Esophagus squamous epithelium (tissue), 5 donors: ENCODE measurements around the gene SMC6. TPM values are rescaled to one million over a fixed set of nuclear protein-coding genes. Genes with fewer than 3 reads are reported as not detected.

Experiments used
- DNase-seq: peaks from one replicate; lab custom pipeline; 2025; lab: John Stamatoyannopoulos, UW
- H3K27ac ChIP-seq, 4 donors: fragments of 200-600 bp; sonication (generic); one replicate each; pipeline ENCODE4 v1.5.1; 2016 to 2019; ENCODE audit warnings: mild to moderate bottlenecking in 1 of 4
- H3K27me3 ChIP-seq, 4 donors: fragments of 200-600 bp; sonication (generic); 1 replicate in 3 of 4; 2 replicates in 1 of 4; pipeline versions ENCODE4 v1.5.1 to v1.6.0; 2017 to 2021; ENCODE audit warnings: antibody characterized with exemption in 1 of 4
- H3K36me3 ChIP-seq, 3 donors: fragments of 200-600 bp; sonication (generic); one replicate each; pipeline ENCODE4 v1.5.1; 2016 to 2019
- H3K4me1 ChIP-seq, 3 donors: fragments of 200-600 bp; sonication (generic); one replicate each; pipeline ENCODE4 v1.5.1; 2017 to 2019
- H3K4me3 ChIP-seq, 4 donors: fragments of 200-600 bp; sonication (generic); 1 replicate in 3 of 4; 2 replicates in 1 of 4; pipeline ENCODE4 v1.5.1; 2016 to 2019; ENCODE audit warnings: mild to moderate bottlenecking in 2 of 4, moderate library complexity in 1 of 4
- H3K9me3 ChIP-seq, 3 donors: fragments of 200-600 bp; sonication (generic); one replicate each; pipeline ENCODE4 v1.5.1; 2016 to 2019
- POLR2A ChIP-seq, 4 donors: fragments of 450-650 bp; IDR thresholded peaks; one replicate each; pipeline ENCODE4 v1.6.1; 2017; ENCODE audit warnings: antibody characterized with exemption in 4 of 4, mild to moderate bottlenecking in 4 of 4, moderate library complexity in 3 of 4
- WGBS, 2 donors: methylation state at CpG; one replicate each; pipeline ENCODE4 v1.1.5; 2018; 5-methylcytosine and 5-hydroxymethylcytosine counted together
- intact Hi-C: fragments of 100-400 bp; cut with DNase I; formaldehyde crosslinking; loops from one replicate; pipeline ENCODE4 v1.15.0; 2022
- total RNA-seq, 4 donors: library from RNA; depleted of rRNA; stranded (reverse); fragments of >200 nt; gene quantifications; one replicate each; pipeline ENCODE4 v1.1.0, GENCODE V29; 2016
- TF ChIP-seq, protein P1 (sequence below), 6 experiments: fragments of 450-650 bp in 4 of 6; fragments of 200-600 bp in 2 of 6; sonication (generic) in 2 of 6; IDR thresholded peaks; one replicate each; pipeline ENCODE4 v1.5.1; 2016 to 2019; ENCODE audit warnings: antibody characterized with exemption in 6 of 6, mild to moderate bottlenecking in 4 of 6, moderate library complexity in 4 of 6
- donor health status: DM: yes; HTN: yes; CAD: no.

Gene SMC6
- total RNA-seq, 4 donors from 2014 or later, result 25.3 to 40.4 (median 31.7) TPM

DNA sequence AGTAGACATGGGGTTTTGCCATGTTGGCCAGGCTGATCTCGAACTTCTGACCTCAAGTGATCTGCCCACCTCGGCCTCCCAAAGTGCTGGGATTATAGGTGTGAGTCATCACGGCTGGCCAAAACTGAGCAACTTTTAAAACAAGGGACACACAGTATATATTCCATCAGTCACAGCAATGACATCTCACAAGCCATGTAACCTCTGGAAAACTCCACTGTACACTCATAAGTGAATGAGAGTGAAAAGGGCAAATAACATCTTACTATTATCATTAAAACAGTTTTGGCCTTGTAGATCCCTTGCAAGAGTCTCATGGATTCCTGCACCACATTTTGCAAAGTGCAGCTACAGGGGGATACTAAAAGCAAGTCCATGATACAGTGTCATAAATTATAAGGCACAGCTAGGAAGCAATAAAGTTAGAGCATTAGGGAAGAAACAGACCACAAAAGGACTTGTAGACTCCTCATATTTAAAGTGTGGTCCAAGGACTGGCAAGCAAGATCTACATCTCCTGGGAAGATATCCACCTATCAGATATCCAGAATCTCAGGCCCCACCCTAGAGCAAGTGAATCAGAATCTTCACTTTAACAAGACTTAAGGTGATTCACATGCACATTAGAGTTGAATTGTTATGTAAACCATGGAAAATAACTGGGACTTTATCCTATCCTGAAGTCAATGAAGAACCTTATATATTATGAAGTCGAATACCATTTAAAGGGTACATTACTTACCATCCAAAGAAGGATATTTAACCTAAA lies 5.7 kb downstream of the SMC6 start:
- Histone ChIP-seq H3K27ac (no peak overlapping the region), H3K4me3 (no peak overlapping the region), H3K27me3 (no peaks in the 10 kb centered on the region), H3K9me3 (no peaks in the 10 kb centered on the region), H3K4me1 (peaks cover 0 to 36% (median 10%) of the 10 kb centered on the region in 3 donors), H3K36me3 (peaks cover 0 to 26% (median 0%) of the 10 kb centered on the region in 3 donors)
- no peak for TF ChIP-seq POLR2A (IDR thresholded peaks at IDR 0.05)
- TF ChIP-seq, protein P1, sequence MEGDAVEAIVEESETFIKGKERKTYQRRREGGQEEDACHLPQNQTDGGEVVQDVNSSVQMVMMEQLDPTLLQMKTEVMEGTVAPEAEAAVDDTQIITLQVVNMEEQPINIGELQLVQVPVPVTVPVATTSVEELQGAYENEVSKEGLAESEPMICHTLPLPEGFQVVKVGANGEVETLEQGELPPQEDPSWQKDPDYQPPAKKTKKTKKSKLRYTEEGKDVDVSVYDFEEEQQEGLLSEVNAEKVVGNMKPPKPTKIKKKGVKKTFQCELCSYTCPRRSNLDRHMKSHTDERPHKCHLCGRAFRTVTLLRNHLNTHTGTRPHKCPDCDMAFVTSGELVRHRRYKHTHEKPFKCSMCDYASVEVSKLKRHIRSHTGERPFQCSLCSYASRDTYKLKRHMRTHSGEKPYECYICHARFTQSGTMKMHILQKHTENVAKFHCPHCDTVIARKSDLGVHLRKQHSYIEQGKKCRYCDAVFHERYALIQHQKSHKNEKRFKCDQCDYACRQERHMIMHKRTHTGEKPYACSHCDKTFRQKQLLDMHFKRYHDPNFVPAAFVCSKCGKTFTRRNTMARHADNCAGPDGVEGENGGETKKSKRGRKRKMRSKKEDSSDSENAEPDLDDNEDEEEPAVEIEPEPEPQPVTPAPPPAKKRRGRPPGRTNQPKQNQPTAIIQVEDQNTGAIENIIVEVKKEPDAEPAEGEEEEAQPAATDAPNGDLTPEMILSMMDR (IDR thresholded peaks at IDR 0.05), result no peak
- 64 to 67% methylated on average over 3 to 4 of the region's 4 CpGs for WGBS, 2 donors
- intact Hi-C loops, result no loop called here
- no peak for DNase-seq

DNA sequence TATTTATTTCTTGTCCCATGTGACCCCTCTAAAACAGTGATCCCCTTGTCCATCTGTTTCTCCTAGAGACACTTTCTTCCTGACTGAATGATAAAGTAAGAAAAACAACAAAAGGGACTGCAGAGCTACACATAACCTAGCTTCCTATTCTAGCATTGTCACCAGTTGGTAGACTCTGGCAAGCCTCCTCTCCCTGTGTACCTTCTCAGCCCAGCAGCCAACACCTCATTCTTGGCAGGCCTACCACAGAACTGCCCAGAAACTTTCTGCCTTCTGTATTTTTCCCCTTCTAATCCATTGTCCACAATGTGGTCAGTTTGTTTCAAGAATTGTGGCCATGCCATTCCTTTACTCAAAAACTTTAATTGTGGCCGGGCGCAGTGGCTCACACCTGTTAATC lies 13.4 kb downstream of the SMC6 start:
- no peaks in the 10 kb centered on the region for H3K27me3 ChIP-seq
- 100% methylated on average over 2 of the region's 2 CpGs for WGBS, 2 donors
- intact Hi-C loops, result no loop called here
- H3K36me3 ChIP-seq, result peaks cover 10 to 95% (median 16%) of the 10 kb centered on the region in 3 donors
- H3K9me3 ChIP-seq, result no peaks in the 10 kb centered on the region
- no peak overlapping the region for H3K4me3 ChIP-seq
- no peaks in the 10 kb centered on the region for H3K4me1 ChIP-seq
- TF ChIP-seq POLR2A (IDR thresholded peaks at IDR 0.05), result no peak
- TF ChIP-seq, protein P1 (IDR thresholded peaks at IDR 0.05), result no peak
- no peak overlapping the region for H3K27ac ChIP-seq
- no peak for DNase-seq

DNA sequence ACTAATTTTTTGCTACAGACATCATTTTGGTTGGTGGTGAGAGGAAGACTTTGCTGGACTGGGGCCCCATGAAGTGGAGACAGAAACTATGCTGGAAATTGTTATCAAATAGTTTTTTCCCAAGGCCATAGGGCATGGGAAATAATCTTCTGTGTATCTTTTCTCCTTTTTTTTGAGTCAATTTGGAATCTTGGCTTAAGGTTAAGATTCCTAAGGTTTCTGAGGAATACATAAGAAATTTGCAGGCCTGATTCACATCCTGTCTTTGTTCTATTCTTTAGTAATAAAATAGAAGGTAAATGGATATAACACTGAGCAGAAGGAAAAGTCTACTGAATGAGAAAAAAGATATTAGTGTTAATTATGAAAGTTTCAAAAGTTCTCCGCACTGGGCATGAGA lies 16.6 kb downstream of the SMC6 start:
- 73 to 83% methylated on average over 1 of the region's 1 CpG for WGBS, 2 donors
- Histone ChIP-seq H3K36me3 (peaks cover 10 to 97% (median 21%) of the 10 kb centered on the region in 3 donors), H3K27me3 (no peaks in the 10 kb centered on the region), H3K9me3 (no peaks in the 10 kb centered on the region), H3K4me1 (no peaks in the 10 kb centered on the region), H3K27ac (no peak overlapping the region), H3K4me3 (no peak overlapping the region)
- DNase-seq, result no peak
- intact Hi-C loops, result no loop called here
- no peak for TF ChIP-seq POLR2A (IDR thresholded peaks at IDR 0.05)
- TF ChIP-seq, protein P1 (IDR thresholded peaks at IDR 0.05), result no peak

DNA sequence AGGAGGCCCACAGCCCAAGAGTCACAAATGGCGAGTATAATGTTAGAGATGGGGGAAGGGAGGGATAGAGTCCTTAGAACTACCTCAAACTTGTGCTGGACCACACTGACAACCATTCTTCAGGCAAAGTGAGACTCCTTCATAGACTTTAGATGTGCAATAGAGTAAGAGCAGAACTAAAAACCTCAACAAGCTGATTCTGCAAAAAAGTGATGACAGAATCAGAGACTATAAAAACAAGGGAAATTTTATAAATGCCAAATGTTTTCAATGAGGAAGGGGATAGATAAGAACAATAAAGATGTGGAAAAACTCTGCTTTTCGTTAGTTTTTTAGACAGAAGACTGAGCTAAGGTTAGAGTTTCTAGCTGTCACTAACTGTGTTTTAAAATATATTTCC lies 17.7 kb downstream of the SMC6 start:
- no peaks in the 10 kb centered on the region for H3K27me3 ChIP-seq
- H3K9me3 ChIP-seq, result no peaks in the 10 kb centered on the region
- WGBS, 2 donors, result 86 to 88% methylated on average over 2 of the region's 2 CpGs
- H3K4me1 ChIP-seq, result no peaks in the 10 kb centered on the region
- no peak overlapping the region for H3K4me3 ChIP-seq
- intact Hi-C loops, result no loop called here
- H3K36me3 ChIP-seq, result peaks cover 10 to 98% (median 31%) of the 10 kb centered on the region in 3 donors
- no peak for DNase-seq
- TF ChIP-seq, protein P1 (IDR thresholded peaks at IDR 0.05), result no peak
- H3K27ac ChIP-seq, result no peak overlapping the region

DNA sequence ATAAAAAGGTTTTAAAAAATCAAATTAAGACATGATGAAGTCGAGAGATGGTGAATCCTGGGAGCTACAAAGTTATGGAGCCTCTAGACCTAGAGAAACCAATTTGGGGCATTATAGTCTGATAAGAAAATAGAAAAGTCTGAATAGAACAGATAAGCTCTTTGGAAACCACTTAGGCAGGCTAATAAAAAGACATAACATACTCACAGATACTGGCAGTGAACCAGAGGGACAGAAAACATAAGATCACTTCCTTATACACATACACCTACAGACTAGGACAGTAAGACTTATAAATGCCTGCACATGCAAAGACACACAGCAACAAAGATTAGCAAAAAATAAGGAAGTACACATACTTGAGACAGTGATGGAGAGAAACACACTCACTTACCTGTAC lies 20.0 kb downstream of the SMC6 start:
- intact Hi-C loops, result no loop called here
- no peak overlapping the region for H3K4me3 ChIP-seq
- H3K9me3 ChIP-seq, result no peaks in the 10 kb centered on the region
- no peaks in the 10 kb centered on the region for H3K27me3 ChIP-seq
- H3K27ac ChIP-seq, result no peak overlapping the region
- 87 to 89% methylated on average over 1 of the region's 1 CpG for WGBS, 2 donors
- no peaks in the 10 kb centered on the region for H3K4me1 ChIP-seq
- H3K36me3 ChIP-seq, result peaks cover 10 to 98% (median 31%) of the 10 kb centered on the region in 3 donors
- no peak for DNase-seq
- no peak for TF ChIP-seq POLR2A (IDR thresholded peaks at IDR 0.05)
- TF ChIP-seq, protein P1 (IDR thresholded peaks at IDR 0.05), result no peak
